HG02970 (cell line): ENCODE data around the gene ZBTB32.
"Not testable (repeated sequence)": the region's sequence is repeated elsewhere in the genome, so short reads cannot be mapped to it uniquely, and the experiment has no call there.

ENCODE experiments used
- ATAC-seq: cut with Tn5 transposase; IDR thresholded peaks from one replicate; pipeline ENCODE4 v1.9.1; 2021; ENCODE audit warnings: mild to moderate bottlenecking, moderate library complexity, moderate number of reproducible peaks; ENCODE audit not compliant: unreplicated experiment, low FRiP score

ZBTB32 gene

GRCh38 chr19:35718345-35719041, 14.1 kb downstream of the ZBTB32 start:
- peak; percentile 4 for ATAC-seq

DNA sequence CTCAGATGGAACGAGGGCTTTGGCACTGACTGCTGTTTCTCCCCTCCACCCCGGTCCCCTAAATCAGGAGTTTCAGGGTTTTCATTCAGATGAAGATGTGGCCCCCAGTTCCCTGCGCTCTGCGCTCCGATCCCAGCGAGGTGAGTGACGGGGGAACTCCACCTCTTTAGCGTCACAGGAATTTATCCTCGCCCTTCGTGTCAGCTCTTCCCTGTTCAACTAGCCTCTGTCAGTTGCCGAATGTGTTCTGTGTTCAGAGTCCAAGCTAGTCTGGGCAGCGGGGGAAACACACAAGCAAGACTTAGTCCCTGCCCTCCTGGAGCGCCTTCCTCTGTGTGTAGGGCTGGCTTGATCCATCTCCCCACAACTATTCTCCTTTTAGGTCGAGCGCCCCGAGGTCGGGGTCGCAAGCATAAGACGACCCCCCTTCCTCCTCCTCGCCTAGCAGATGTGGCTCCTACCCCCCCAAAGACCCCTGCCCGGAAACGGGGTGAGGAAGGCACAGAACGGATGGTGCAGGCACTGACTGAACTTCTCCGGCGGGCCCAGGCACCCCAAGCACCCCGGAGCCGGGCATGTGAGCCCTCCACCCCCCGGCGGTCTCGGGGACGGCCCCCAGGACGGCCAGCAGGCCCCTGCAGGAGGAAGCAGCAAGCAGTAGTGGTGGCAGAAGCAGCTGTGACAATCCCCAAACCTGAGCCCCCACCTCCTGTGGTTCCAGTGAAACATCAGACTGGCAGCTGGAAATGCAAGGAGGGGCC, 15.2 kb downstream of the ZBTB32 start:
- ATAC-seq = no peak

- no peak for ATAC-seq
Measured at GRCh38 chr19:35720163-35720524, 15.8 kb downstream of the ZBTB32 start.

GRCh38 chr19:35720648-35721047, 16.3 kb downstream of the ZBTB32 start:
- ATAC-seq = no peak

DNA sequence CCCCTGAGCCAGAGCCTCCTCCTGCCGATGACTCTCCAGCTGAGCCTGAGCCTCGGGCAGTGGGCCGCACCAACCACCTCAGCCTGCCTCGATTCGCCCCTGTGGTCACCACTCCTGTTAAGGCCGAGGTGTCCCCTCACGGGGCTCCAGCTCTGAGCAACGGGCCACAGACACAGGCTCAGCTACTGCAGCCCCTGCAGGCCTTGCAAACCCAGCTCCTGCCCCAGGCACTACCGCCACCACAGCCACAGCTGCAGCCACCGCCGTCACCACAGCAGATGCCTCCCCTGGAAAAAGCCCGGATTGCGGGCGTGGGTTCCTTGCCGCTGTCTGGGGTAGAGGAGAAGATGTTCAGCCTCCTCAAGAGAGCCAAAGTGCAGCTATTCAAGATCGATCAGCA, 17.0 kb downstream of the ZBTB32 start:
- no peak for ATAC-seq

GRCh38 chr19:35722461-35722860, 18.1 kb downstream of the ZBTB32 start:
- ATAC-seq = no peak

DNA sequence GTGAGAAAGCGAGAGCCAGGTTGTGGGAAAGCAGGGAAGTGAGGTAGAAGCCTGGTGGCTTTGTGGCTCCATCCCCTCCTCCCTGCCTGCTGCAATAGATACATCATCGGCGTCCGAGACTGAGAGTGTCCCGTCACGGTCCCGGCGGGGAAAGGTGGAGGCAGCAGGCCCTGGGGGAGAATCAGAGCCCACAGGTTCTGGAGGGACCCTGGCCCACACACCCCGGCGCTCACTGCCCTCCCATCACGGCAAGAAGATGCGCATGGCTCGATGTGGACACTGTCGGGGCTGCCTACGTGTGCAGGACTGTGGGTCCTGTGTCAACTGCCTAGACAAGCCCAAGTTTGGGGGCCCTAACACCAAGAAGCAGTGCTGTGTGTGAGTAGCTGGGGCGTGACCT, 18.5 kb downstream of the ZBTB32 start:
- ATAC-seq = no peak

GRCh38 chr19:35723671-35724070, 19.3 kb downstream of the ZBTB32 start:
- no peak for ATAC-seq

- ATAC-seq = not testable (repeated sequence)
Measured at GRCh38 chr19:35724132-35724531, 19.8 kb downstream of the ZBTB32 start.

GRCh38 chr19:35724560-35724959, 20.2 kb downstream of the ZBTB32 start:
- ATAC-seq = no peak

- no peak for ATAC-seq
Measured at GRCh38 chr19:35725216-35725861, 21.0 kb downstream of the ZBTB32 start.

DNA sequence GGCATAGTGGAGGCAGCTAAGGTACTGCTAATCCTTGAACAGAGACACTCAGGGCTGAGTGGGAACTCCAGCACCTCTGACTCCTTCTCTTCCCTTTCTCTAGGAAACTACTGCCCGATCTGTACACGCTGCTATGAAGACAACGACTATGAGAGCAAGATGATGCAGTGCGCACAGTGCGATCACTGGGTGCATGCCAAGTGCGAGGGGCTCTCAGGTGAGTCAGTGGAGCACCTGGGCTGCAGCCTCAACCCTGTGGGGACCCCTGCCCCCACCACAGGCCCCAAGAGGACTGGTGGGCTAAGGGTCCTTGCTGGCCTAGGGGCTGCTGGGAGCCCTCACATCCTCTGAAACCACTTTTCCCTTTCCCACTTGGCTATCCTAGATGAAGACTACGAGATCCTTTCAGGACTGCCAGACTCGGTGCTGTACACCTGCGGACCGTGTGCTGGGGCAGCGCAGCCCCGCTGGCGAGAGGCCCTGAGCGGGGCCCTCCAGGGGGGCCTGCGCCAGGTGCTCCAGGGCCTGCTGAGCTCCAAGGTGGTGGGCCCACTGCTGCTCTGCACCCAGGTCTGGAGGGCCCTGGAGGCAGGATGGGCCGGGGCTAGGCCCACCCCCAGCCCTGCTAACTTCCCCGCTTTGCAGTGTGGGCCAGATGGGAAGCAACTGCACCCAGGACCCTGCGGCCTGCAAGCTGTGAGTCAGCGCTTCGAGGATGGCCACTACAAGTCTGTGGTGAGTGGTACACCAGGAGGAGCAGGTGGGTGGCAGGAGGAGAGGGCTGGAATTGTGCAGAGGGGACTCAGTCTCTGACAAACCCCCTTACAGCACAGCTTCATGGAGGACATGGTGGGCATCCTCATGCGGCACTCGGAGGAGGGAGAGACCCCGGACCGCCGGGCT, 22.9 kb downstream of the ZBTB32 start:
- ATAC-seq = no peak

GRCh38 chr19:35727956-35728706, 23.8 kb downstream of the ZBTB32 start:
- ATAC-seq = no peak

DNA sequence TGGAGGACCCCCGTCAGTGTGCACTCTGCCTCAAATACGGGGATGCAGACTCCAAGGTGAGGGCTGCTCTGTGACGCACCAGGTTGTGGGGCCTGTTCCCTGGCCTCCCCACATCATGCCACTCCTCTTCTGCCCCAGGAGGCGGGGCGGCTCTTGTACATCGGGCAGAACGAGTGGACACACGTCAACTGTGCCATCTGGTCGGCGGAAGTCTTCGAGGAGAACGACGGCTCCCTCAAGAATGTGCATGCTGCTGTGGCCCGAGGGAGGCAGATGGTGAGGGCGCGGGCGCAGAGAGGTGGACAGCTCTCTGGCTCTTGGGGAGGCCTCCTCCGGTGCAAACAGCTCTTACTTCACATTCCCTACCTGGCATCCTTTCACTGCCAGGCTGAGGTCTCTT, 24.7 kb downstream of the ZBTB32 start:
- ATAC-seq = no peak

DNA sequence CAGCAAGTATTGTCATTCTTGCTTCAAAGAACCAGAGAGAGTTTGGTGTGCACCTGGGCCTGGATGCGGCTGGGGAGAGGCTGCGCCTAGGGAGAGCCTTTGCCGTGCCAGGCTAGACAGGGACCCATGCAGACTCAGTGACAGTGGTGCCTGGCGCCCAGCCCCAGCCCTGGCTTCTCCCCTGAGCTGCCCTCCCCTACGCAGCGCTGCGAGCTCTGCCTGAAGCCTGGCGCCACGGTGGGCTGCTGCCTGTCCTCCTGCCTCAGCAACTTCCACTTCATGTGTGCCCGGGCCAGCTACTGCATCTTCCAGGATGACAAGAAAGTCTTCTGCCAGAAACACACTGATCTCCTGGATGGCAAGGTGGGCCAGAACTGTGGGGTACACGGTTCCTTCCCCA, 25.4 kb downstream of the ZBTB32 start:
- no peak for ATAC-seq

DNA sequence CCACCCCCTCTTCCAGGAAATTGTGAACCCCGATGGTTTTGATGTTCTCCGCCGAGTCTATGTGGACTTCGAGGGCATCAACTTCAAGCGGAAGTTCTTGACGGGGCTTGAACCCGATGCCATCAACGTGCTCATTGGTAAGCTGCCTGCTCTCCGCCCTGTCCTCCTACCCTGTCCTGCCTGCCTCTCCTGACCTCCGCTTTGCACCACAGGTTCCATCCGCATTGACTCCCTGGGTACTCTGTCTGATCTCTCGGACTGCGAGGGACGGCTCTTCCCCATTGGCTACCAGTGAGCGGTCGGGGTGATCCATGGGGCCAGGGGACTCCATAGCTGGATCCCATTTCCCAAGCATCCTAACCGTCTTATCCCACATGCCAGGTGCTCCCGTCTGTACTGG, 26.0 kb downstream of the ZBTB32 start:
- no peak for ATAC-seq

DNA sequence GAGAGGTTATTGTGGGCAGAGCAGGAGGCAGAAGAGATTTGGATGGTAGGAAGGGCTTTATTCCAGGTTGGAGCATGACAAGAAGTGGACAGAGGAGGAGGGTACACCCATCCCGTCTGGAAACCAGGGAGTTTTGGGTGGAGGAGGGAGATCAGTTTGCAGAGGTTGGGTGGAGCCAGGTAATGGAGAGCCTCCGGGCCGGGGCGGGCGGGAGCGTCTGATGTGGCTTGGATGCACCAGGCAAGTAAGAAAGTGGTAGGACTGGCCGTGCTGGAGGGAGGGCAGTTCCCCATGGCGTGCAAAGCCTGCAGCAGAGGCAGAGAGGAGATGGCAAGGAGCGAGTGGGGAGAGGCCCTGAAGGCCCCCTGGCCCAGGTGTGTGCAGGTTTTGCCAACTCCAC, 27.0 kb downstream of the ZBTB32 start:
- no peak for ATAC-seq

GRCh38 chr19:35731779-35732405, 27.5 kb downstream of the ZBTB32 start:
- ATAC-seq = no peak

- ATAC-seq = no peak
Measured at GRCh38 chr19:35732540-35733179, 28.3 kb downstream of the ZBTB32 start.
